ENCODE results near the gene STPG4. TPM values are rescaled to one million over a fixed set of nuclear protein-coding genes. Genes with fewer than 3 reads are reported as not detected.

Gene STPG4
- total RNA-seq, 1 experiment from 2014 or later: 0.13 TPM

DNA sequence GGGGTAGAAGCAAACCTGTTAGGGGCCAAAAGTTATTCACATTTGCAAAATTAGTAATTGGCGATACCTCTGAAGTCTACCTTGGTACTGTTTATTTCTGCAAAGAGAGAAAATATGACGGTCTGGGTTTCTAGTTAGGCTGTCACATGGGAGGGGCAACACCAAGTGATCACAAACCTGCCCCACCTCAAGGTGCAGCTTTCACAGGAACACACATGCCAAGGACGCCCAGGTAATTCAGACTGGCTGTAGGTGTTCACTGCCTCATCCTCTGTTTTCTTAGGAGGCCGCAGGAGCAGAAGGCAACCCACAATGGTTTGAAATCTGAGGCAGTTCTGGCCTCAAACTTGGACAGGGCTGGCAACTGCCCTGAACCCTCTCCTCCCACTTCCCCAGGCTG is 56.2 kb downstream of the STPG4 start:
- no peaks in the 10 kb centered on the region; the same call in none of the 2 replicates for H3K27me3 Mint-ChIP-seq (ENCODE audit: low read depth)
- H3K36me3 Mint-ChIP-seq (ENCODE audit: insufficient read depth in 1 of 3, low read depth in 3 of 3): no peaks in the 10 kb centered on the region; a peak in 1 of 7 replicates
- H3K18ac ChIP-seq (ENCODE audit: insufficient read length, low read depth, low read length): no peak overlapping the region
- no peaks in the 10 kb centered on the region for H3K79me2 ChIP-seq (ENCODE audit: insufficient read depth, low read length)
- H3K4me3 Mint-ChIP-seq: no peak overlapping the region
- H3T11ph ChIP-seq (ENCODE audit: low read length): no peak overlapping the region
- no peak overlapping the region for H4K5ac ChIP-seq (ENCODE audit: insufficient read length, low read depth, low read length)
- H3K79me1 ChIP-seq (ENCODE audit: insufficient read depth, low read depth, low read length, poor library complexity, severe bottlenecking): no peaks in the 10 kb centered on the region
- no peak overlapping the region for H2BK120ac ChIP-seq (ENCODE audit: low read depth, low read length, poor library complexity, severe bottlenecking)
- H3K23me2 ChIP-seq (ENCODE audit: insufficient read length, low read depth, low read length, poor library complexity, severe bottlenecking): no peaks in the 10 kb centered on the region
- H3K27ac Mint-ChIP-seq: no peak overlapping the region
- H3K27me3 ChIP-seq (ENCODE audit: insufficient read depth, low read length): no peaks in the 10 kb centered on the region
- H3K4me1 ChIP-seq (ENCODE audit: insufficient read depth, low read length): no peaks in the 10 kb centered on the region
- H3K9me3 Mint-ChIP-seq: no peaks in the 10 kb centered on the region; a peak in 1 of 5 replicates
- H3K23ac ChIP-seq (ENCODE audit: insufficient read length, low read depth, low read length): no peak overlapping the region
- no peak overlapping the region; the same call in 1 of the 2 replicates for H3K14ac ChIP-seq (ENCODE audit: insufficient read depth, low read length)
- H4K20me1 ChIP-seq (ENCODE audit: control insufficient read depth, insufficient read depth, insufficient read length): no peaks in the 10 kb centered on the region
- no peak overlapping the region for H4K8ac ChIP-seq (replicated peaks; ENCODE audit: insufficient read length, low read depth, low read length)
- H3K4ac ChIP-seq (ENCODE audit: low read depth, low read length): no peak overlapping the region
- H2BK20ac ChIP-seq (ENCODE audit: low read depth, low read length, poor library complexity, severe bottlenecking): no peak overlapping the region
- H3K9ac ChIP-seq (ENCODE audit: extremely low read depth, insufficient read length, low read length): no peak overlapping the region
- no peaks in the 10 kb centered on the region for H3K9me3 ChIP-seq (ENCODE audit: control insufficient read depth, low read depth, low read length)
- WGBS (ENCODE audit: extremely low coverage, insufficient read length, low lambda C conversion rate): no CpG with 5 or more reads among the region's 4 CpGs
- H2BK12ac ChIP-seq (ENCODE audit: insufficient read length, low read depth, low read length): no peak overlapping the region
- H2BK15ac ChIP-seq (ENCODE audit: low read depth, low read length): no peak overlapping the region
- H3K4me2 ChIP-seq (ENCODE audit: insufficient read depth, insufficient read length, low read length): no peak overlapping the region
- H3K27ac ChIP-seq (ENCODE audit: insufficient read length, low read depth, low read length): no peak overlapping the region
- no peak for DNase-seq
- H4K91ac ChIP-seq (ENCODE audit: insufficient read length, low read depth, low read length): no peak overlapping the region
- peaks cover 19 to 27% of the 10 kb centered on the region in 2 experiments for H3K4me1 Mint-ChIP-seq
- no peak overlapping the region for H2AK5ac ChIP-seq (ENCODE audit: insufficient read length, low read length)
- no peak overlapping the region for H3K56ac ChIP-seq (ENCODE audit: insufficient read length, low read depth, low read length)
- TF ChIP-seq, protein P1, sequence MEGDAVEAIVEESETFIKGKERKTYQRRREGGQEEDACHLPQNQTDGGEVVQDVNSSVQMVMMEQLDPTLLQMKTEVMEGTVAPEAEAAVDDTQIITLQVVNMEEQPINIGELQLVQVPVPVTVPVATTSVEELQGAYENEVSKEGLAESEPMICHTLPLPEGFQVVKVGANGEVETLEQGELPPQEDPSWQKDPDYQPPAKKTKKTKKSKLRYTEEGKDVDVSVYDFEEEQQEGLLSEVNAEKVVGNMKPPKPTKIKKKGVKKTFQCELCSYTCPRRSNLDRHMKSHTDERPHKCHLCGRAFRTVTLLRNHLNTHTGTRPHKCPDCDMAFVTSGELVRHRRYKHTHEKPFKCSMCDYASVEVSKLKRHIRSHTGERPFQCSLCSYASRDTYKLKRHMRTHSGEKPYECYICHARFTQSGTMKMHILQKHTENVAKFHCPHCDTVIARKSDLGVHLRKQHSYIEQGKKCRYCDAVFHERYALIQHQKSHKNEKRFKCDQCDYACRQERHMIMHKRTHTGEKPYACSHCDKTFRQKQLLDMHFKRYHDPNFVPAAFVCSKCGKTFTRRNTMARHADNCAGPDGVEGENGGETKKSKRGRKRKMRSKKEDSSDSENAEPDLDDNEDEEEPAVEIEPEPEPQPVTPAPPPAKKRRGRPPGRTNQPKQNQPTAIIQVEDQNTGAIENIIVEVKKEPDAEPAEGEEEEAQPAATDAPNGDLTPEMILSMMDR (conservative IDR thresholded peaks at IDR 0.05): no peak
- H2AFZ ChIP-seq (ENCODE audit: low read length): no peak overlapping the region
- no peak overlapping the region for H2BK5ac ChIP-seq (ENCODE audit: insufficient read length, low read length)
